DOHH2 (cell line): ENCODE results near the gene ITGA11.

Experiments used
- H3F3A ChIP-seq: fragments of 200-600 bp; sonication (generic), shearing (Covaris generic); 2 replicates; pipeline ENCODE4 v1.6.0; 2016; ENCODE audit warnings: antibody characterized with exemption, mild to moderate bottlenecking; ENCODE audit not compliant: control insufficient read depth, insufficient read depth
- H3K27ac ChIP-seq: fragments of 200-600 bp; sonication (generic); 2 replicates; pipeline ENCODE4 v1.5.1; 2014; ENCODE audit warnings: low read depth, mild to moderate bottlenecking, low read length, moderate library complexity
- H3K27me3 ChIP-seq: fragments of 200-600 bp; sonication (generic); 2 replicates; pipeline ENCODE4 v1.6.1; 2014; ENCODE audit warnings: mild to moderate bottlenecking, low read length, mixed read lengths; ENCODE audit not compliant: control insufficient read depth
- H3K36me3 ChIP-seq: fragments of 200-600 bp; sonication (generic); 2 replicates; pipeline ENCODE4 v1.6.1; 2014; ENCODE audit warnings: mild to moderate bottlenecking, low read length, moderate library complexity, mixed read lengths; ENCODE audit not compliant: control insufficient read depth
- H3K4me1 ChIP-seq: fragments of 200-600 bp; sonication (generic); 2 replicates; pipeline ENCODE4 v1.6.1; 2014; ENCODE audit warnings: mild to moderate bottlenecking, low read length, mixed read lengths; ENCODE audit not compliant: control insufficient read depth
- H3K4me2 ChIP-seq: fragments of 200-600 bp; sonication (generic); 2 replicates; pipeline ENCODE4 v1.6.0; 2014; ENCODE audit warnings: mild to moderate bottlenecking, low read length, moderate library complexity
- H3K4me3 ChIP-seq: fragments of 200-600 bp; sonication (generic); 2 replicates; pipeline ENCODE4 v1.5.1; 2014; ENCODE audit warnings: mild to moderate bottlenecking, low read length, mixed read lengths
- H3K79me2 ChIP-seq: fragments of 200-600 bp; sonication (generic); 2 replicates; pipeline ENCODE4 v1.6.1; 2014; ENCODE audit warnings: mild to moderate bottlenecking, low read length, mixed read lengths; ENCODE audit not compliant: control insufficient read depth
- H3K9me2 ChIP-seq: fragments of 200-600 bp; sonication (generic); replicated peaks from 2 replicates; pipeline ENCODE4 v1.6.1; 2014; ENCODE audit warnings: mild to moderate bottlenecking, low read length, mixed read lengths; ENCODE audit not compliant: control insufficient read depth
- H3K9me3 ChIP-seq: fragments of 200-600 bp; sonication (generic); 2 replicates; pipeline ENCODE4 v1.6.1; 2014; ENCODE audit warnings: antibody characterized with exemption, low read length, mixed read lengths; ENCODE audit not compliant: control insufficient read depth, insufficient read depth
- H4K20me1 ChIP-seq: fragments of 200-600 bp; sonication (generic); 2 replicates; pipeline ENCODE4 v1.6.0; 2014; ENCODE audit warnings: low read depth, mild to moderate bottlenecking, antibody characterized with exemption, low read length, moderate library complexity; ENCODE audit not compliant: control insufficient read depth, insufficient read depth
- EZH2phosphoT487 ChIP-seq: fragments of 200-600 bp; sonication (generic); IDR thresholded peaks from 2 replicates; pipeline ENCODE4 v1.6.1; 2017; ENCODE audit warnings: borderline replicate concordance, mild to moderate bottlenecking, antibody characterized with exemption, low read length, moderate library complexity, mixed read lengths
- TF ChIP-seq, protein P1 (sequence below): fragments of 200-600 bp; sonication (generic); IDR thresholded peaks from one replicate; pipeline ENCODE4 v1.5.1; 2014; ENCODE audit warnings: antibody characterized with exemption, mild to moderate bottlenecking, low read depth, low read length; ENCODE audit not compliant: poor library complexity, severe bottlenecking

ITGA11 gene

DNA sequence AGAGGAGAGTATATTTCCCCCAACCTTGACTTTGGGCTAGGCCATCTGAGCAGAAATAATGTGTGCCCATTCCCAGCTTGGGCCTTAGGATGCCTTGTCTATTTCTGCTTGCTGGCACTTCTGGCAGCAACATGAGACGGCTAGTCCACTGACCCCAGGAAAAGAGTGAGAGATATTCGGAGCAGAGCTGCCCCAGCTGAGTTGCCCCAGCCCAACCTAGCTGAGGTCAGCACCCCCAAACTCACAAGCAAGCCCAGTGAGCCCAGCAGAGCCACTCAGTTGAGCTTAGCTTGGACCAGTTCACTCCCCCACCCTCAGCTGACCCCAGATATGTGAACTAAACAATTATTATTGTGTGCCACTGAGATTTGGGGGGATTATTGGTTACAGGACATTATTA, 20.2 kb downstream of the ITGA11 start:
- Histone ChIP-seq H3K27ac (no peak overlapping the region), H3K4me2 (no peak overlapping the region), H3K79me2 (no peaks in the 10 kb centered on the region), H3K36me3 (no peaks in the 10 kb centered on the region), H3K4me3 (no peak overlapping the region), H3K9me2 (no peaks in the 10 kb centered on the region), H4K20me1 (no peaks in the 10 kb centered on the region), H3K9me3 (no peaks in the 10 kb centered on the region), H3K4me1 (no peaks in the 10 kb centered on the region), H3K27me3 (peaks cover 3% of the 10 kb centered on the region; the same call in 1 of the 2 replicates), H3F3A (no peaks in the 10 kb centered on the region)
- no peak for TF ChIP-seq EZH2phosphoT487
- TF ChIP-seq, protein P1, sequence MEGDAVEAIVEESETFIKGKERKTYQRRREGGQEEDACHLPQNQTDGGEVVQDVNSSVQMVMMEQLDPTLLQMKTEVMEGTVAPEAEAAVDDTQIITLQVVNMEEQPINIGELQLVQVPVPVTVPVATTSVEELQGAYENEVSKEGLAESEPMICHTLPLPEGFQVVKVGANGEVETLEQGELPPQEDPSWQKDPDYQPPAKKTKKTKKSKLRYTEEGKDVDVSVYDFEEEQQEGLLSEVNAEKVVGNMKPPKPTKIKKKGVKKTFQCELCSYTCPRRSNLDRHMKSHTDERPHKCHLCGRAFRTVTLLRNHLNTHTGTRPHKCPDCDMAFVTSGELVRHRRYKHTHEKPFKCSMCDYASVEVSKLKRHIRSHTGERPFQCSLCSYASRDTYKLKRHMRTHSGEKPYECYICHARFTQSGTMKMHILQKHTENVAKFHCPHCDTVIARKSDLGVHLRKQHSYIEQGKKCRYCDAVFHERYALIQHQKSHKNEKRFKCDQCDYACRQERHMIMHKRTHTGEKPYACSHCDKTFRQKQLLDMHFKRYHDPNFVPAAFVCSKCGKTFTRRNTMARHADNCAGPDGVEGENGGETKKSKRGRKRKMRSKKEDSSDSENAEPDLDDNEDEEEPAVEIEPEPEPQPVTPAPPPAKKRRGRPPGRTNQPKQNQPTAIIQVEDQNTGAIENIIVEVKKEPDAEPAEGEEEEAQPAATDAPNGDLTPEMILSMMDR: no peak

DNA sequence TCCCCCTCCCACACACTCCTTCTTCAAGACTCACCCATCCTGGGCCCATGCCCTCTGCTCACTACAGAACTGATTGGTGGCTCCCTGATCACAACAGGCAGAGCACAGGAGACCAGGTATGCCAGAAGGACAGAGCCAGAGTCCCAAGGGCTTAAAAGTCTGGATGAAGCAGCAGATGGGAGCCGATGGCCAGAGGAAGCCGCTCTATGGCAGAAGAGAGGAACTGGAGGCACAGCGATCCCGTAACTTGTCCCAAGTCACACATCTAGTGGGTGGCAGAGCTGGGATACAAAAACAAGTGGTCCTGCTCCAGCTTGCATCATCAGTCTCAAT, 20.7 kb downstream of the ITGA11 start:
- TF ChIP-seq, protein P1: no peak
- TF ChIP-seq EZH2phosphoT487: no peak
- Histone ChIP-seq H4K20me1 (no peaks in the 10 kb centered on the region), H3K9me3 (no peaks in the 10 kb centered on the region), H3K79me2 (no peaks in the 10 kb centered on the region), H3K27ac (no peak overlapping the region), H3K27me3 (peaks cover 3% of the 10 kb centered on the region; the same call in 1 of the 2 replicates), H3F3A (no peaks in the 10 kb centered on the region), H3K36me3 (no peaks in the 10 kb centered on the region), H3K9me2 (no peaks in the 10 kb centered on the region), H3K4me3 (no peak overlapping the region), H3K4me1 (no peaks in the 10 kb centered on the region), H3K4me2 (no peak overlapping the region)

DNA sequence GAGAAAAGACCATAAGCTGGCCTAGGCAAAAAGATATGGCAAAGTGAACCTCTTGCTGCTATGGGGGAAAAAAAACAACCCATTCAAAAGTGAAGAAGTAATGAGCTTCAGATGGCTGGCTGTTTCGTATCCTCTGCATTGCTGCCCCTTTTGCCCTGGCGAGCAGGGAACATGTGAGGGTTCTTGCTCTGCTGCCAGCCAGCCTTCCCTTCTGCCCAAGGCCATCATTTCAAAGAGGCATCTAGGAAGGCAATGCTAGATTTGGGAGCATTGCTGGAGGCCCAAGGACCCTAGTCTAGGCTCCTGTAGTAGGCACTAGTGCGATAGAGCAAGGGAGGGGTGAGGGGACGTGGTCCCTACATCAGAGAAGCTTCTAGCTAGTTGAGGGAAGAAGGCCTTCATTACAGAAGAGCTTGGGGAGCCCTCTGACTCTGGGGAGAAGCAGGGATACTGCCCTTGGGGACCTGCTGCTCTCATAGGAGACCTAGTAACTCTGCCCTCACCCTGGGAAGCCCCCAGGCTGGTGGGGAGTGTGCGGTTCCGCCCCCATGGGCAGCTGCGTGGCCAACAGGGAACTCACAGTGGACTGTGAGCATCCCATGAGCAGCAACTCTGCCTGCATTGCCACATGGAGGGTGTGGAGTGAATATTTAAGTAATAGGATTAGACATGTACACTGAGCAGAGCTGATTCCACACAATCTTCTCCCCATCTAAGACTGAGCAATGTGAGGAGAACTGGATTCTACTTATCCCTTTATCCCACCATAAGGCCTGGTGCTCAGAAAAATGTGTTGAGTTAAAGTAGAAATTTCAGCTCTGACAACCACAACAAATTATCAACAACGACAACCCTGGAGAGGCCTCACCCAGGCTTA, 21.3 kb downstream of the ITGA11 start:
- no peaks in the 10 kb centered on the region for H3K36me3 ChIP-seq
- H3K27me3 ChIP-seq: no peaks in the 10 kb centered on the region
- no peaks in the 10 kb centered on the region for H3K9me3 ChIP-seq
- no peaks in the 10 kb centered on the region for H3K9me2 ChIP-seq
- H3F3A ChIP-seq: no peaks in the 10 kb centered on the region
- H3K4me1 ChIP-seq: no peaks in the 10 kb centered on the region
- H3K79me2 ChIP-seq: no peaks in the 10 kb centered on the region
- TF ChIP-seq, protein P1: no peak
- TF ChIP-seq EZH2phosphoT487: no peak
- H4K20me1 ChIP-seq: no peaks in the 10 kb centered on the region
- H3K4me2 ChIP-seq: no peak overlapping the region
- no peak overlapping the region for H3K27ac ChIP-seq
- no peak overlapping the region for H3K4me3 ChIP-seq
